LNCaP clone FGC (cell line): ENCODE data around the gene REM2.

ENCODE experiments used
- DNase-seq: peaks from one replicate; pipeline ENCODE4 v3.0.0-alpha.2; 2011; ENCODE audit warnings: low read depth
- H3K4me3 ChIP-seq: 2 replicates; pipeline ENCODE4 v1.5.1; 2011; ENCODE audit warnings: mild to moderate bottlenecking, low read depth, low read length, control low read depth
- CTCF ChIP-seq: IDR thresholded peaks from 2 replicates; pipeline ENCODE4 v1.5.1; 2012; ENCODE audit warnings: mild to moderate bottlenecking; ENCODE audit not compliant: control insufficient read depth, insufficient read depth; ENCODE audit errors: extremely low read depth

Gene REM2

DNA sequence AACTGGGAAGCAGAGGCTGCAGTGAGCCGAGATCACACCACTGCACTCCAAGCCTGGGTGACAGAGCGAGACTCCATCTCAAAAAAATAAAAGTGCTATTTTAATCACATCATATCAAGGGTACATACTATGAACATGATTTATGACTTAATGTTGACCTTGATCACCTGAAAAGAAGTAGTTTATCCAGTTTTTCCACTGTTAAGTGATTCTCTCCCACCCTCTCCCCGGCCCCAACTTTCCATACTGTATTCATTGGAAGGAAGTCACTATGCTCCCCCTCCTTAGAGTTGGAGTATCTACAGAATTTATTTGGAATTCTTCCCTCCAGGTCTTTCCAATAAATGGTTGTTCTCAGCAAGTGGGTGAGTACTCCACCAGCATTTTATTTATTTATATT is 49.1 kb downstream of the REM2 start:
- TF ChIP-seq CTCF: no peak
- DNase-seq: no peak
- no peak overlapping the region for H3K4me3 ChIP-seq

DNA sequence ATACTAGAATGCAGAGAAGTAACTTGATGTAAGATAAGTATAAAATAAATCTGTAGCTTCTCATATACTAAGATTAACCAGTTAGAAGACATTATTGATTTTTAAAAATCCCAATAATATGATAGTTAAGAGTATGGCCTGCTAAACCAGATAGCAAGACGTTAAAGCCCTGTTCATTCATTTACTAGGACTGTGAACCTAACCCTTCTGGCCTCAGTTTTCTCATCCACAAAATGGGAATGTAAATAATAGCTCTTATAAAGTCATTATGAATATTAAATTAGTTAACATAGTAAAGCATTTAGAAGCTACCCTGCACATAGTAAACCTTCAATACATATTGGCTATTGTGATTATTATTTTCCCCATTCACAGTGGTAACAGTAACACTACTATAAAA is 52.1 kb downstream of the REM2 start:
- H3K4me3 ChIP-seq: no peak overlapping the region
- DNase-seq: no peak
- no peak for TF ChIP-seq CTCF
